ENCODE measurements around the gene DENND2C. TPM values are rescaled to one million over a fixed set of nuclear protein-coding genes. Genes with fewer than 3 reads are reported as not detected.

DENND2C gene
- polyA plus RNA-seq, 1 donor from 2014 or later = 0.26 TPM

- Histone ChIP-seq H3K9me3 (ENCODE audit: low read length) (no peaks in the 10 kb centered on the region), H2AFZ (ENCODE audit: low read depth, low read length) (no peak overlapping the region), H3K27me3 (ENCODE audit: insufficient read depth, low read depth, low read length) (no peaks in the 10 kb centered on the region), H3K4me2 (ENCODE audit: low read length) (no peak overlapping the region), H3K79me2 (replicated peaks; ENCODE audit: insufficient read depth, low read length) (no peaks in the 10 kb centered on the region), H3K9me2 (ENCODE audit: insufficient read depth, low read length) (no peaks in the 10 kb centered on the region), H3K27ac (ENCODE audit: low read length) (no peak overlapping the region), H4K20me1 (ENCODE audit: insufficient read depth) (no peaks in the 10 kb centered on the region), H3F3A (ENCODE audit: insufficient read depth, low read length, poor library complexity, severe bottlenecking) (no peaks in the 10 kb centered on the region), H3K9ac (ENCODE audit: low read length) (no peak overlapping the region), H3K36me3 (ENCODE audit: insufficient read depth, low read length) (no peaks in the 10 kb centered on the region), H3K4me3 (ENCODE audit: low read length) (no peak overlapping the region)
- TF ChIP-seq EZH2 (IDR thresholded peaks at IDR 0.05; ENCODE audit: borderline replicate concordance, insufficient read depth, low read length, poor library complexity, severe bottlenecking) (no peak), TAF1 (IDR thresholded peaks at IDR 0.05; ENCODE audit: low read depth) (no peak), MXI1 (conservative IDR thresholded peaks at IDR 0.05; ENCODE audit: poor library complexity, severe bottlenecking) (no peak), RAD21 (conservative IDR thresholded peaks at IDR 0.05) (no peak), EP300 (conservative IDR thresholded peaks at IDR 0.05; ENCODE audit: poor library complexity, severe bottlenecking) (no peak), POLR2AphosphoS5 (IDR thresholded peaks at IDR 0.05) (no peak), SMC3 (conservative IDR thresholded peaks at IDR 0.05; ENCODE audit: poor library complexity) (no peak), CTCF (IDR thresholded peaks at IDR 0.05; ENCODE audit: poor library complexity, severe bottlenecking) (no peak), REST (IDR thresholded peaks at IDR 0.05; ENCODE audit: borderline replicate concordance) (no peak)
Measured at GRCh38 chr1:114540821-114541220, 129.0 kb downstream of the DENND2C start.

GRCh38 chr1:114540272-114540671 lies 129.6 kb downstream of the DENND2C start:
- H3K9me3 ChIP-seq (ENCODE audit: low read length) = no peaks in the 10 kb centered on the region

More at GRCh38 chr1:114540272-114540671, 129.6 kb downstream of the DENND2C start:
- H3K36me3 ChIP-seq (ENCODE audit: insufficient read depth, low read length) = no peaks in the 10 kb centered on the region
- no peak overlapping the region for H3K4me2 ChIP-seq (ENCODE audit: low read length)
- no peak overlapping the region for H3K4me3 ChIP-seq (ENCODE audit: low read length)
- TF ChIP-seq EP300 (conservative IDR thresholded peaks at IDR 0.05; ENCODE audit: poor library complexity, severe bottlenecking) (no peak), REST (IDR thresholded peaks at IDR 0.05; ENCODE audit: borderline replicate concordance) (no peak), EZH2 (IDR thresholded peaks at IDR 0.05; ENCODE audit: borderline replicate concordance, insufficient read depth, low read length, poor library complexity, severe bottlenecking) (no peak), MXI1 (conservative IDR thresholded peaks at IDR 0.05; ENCODE audit: poor library complexity, severe bottlenecking) (no peak), CTCF (IDR thresholded peaks at IDR 0.05; ENCODE audit: poor library complexity, severe bottlenecking) (no peak), SMC3 (conservative IDR thresholded peaks at IDR 0.05; ENCODE audit: poor library complexity) (no peak), RAD21 (conservative IDR thresholded peaks at IDR 0.05) (no peak), POLR2AphosphoS5 (IDR thresholded peaks at IDR 0.05) (no peak), TAF1 (IDR thresholded peaks at IDR 0.05; ENCODE audit: low read depth) (no peak)
- no peak overlapping the region for H3K9ac ChIP-seq (ENCODE audit: low read length)
- H3K27ac ChIP-seq (ENCODE audit: low read length) = no peak overlapping the region
- no peaks in the 10 kb centered on the region for H3F3A ChIP-seq (ENCODE audit: insufficient read depth, low read length, poor library complexity, severe bottlenecking)
- H3K27me3 ChIP-seq (ENCODE audit: insufficient read depth, low read depth, low read length) = no peaks in the 10 kb centered on the region
- H3K9me2 ChIP-seq (ENCODE audit: insufficient read depth, low read length) = no peaks in the 10 kb centered on the region
- no peaks in the 10 kb centered on the region for H4K20me1 ChIP-seq (ENCODE audit: insufficient read depth)
- H3K79me2 ChIP-seq (replicated peaks; ENCODE audit: insufficient read depth, low read length) = no peaks in the 10 kb centered on the region
- no peak overlapping the region for H2AFZ ChIP-seq (ENCODE audit: low read depth, low read length)
